A673 (cell line): Measurements from ENCODE around the gene PRKCB.

Experiments used
- EZH2 ChIP-seq: fragments of 200-600 bp; sonication (generic); IDR thresholded peaks from 2 replicates; pipeline ENCODE4 v1.6.1; 2017; ENCODE audit warnings: borderline replicate concordance, low read depth, mild to moderate bottlenecking, mixed read lengths, antibody characterized with exemption, low read length; ENCODE audit not compliant: poor library complexity, severe bottlenecking
- TF ChIP-seq, protein P1 (sequence below): fragments of 300-800, 200-600 bp; sonication (generic); conservative IDR thresholded peaks from 2 replicates; pipeline ENCODE4 v1.5.1; 2017; ENCODE audit warnings: low read depth, mild to moderate bottlenecking, antibody characterized with exemption, low read length, moderate library complexity, mixed read lengths

DNA sequence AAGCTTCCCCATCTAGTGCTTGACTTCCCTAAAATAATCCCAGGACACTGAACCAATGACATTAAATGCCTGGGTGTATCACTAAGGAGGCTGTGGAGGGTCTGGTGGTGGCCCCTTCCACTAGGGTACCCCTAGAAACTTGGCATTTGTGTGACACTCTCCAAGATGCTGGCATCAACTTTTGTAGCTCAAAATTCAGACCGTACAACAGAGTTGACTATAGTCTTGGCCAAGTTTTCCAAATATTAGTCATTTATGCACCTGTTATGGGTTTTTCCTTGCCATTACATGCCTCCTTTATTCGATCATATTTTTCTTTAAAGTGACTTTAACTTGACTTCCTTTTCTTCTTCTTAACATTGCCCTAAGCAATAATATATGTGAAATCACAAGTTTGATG lies 295.5 kb downstream of the PRKCB start:
- TF ChIP-seq, protein P1, sequence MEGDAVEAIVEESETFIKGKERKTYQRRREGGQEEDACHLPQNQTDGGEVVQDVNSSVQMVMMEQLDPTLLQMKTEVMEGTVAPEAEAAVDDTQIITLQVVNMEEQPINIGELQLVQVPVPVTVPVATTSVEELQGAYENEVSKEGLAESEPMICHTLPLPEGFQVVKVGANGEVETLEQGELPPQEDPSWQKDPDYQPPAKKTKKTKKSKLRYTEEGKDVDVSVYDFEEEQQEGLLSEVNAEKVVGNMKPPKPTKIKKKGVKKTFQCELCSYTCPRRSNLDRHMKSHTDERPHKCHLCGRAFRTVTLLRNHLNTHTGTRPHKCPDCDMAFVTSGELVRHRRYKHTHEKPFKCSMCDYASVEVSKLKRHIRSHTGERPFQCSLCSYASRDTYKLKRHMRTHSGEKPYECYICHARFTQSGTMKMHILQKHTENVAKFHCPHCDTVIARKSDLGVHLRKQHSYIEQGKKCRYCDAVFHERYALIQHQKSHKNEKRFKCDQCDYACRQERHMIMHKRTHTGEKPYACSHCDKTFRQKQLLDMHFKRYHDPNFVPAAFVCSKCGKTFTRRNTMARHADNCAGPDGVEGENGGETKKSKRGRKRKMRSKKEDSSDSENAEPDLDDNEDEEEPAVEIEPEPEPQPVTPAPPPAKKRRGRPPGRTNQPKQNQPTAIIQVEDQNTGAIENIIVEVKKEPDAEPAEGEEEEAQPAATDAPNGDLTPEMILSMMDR = no peak
- TF ChIP-seq EZH2 = no peak
